Muscle layer of colon (tissue), 2 donors: ENCODE results near the gene CBL.

Source experiments
- H3K27ac ChIP-seq: one replicate; pipeline ENCODE4 v1.7.0; 2013; ENCODE audit warnings: low read depth, mild to moderate bottlenecking, low read length, moderate library complexity
- H3K27me3 ChIP-seq, 2 donors: one replicate each; pipeline ENCODE4 v1.7.0; 2013; ENCODE audit warnings: low read length in 2 of 2, mild to moderate bottlenecking in 2 of 2; ENCODE audit not compliant: insufficient read depth in 2 of 2, control insufficient read depth in 1 of 2
- H3K36me3 ChIP-seq: one replicate; pipeline ENCODE4 v1.7.0; 2013; ENCODE audit warnings: mild to moderate bottlenecking, low read length; ENCODE audit not compliant: insufficient read depth
- H3K4me1 ChIP-seq: one replicate; pipeline ENCODE4 v1.7.0; 2013; ENCODE audit warnings: mild to moderate bottlenecking, low read length; ENCODE audit not compliant: insufficient read depth
- H3K4me3 ChIP-seq, 2 donors: one replicate each; pipeline ENCODE4 v1.7.0; 2013; ENCODE audit warnings: low read length in 2 of 2, low read depth in 1 of 2, mild to moderate bottlenecking in 1 of 2, moderate library complexity in 1 of 2
- H3K9ac ChIP-seq: one replicate; pipeline ENCODE4 v1.7.0; 2013; ENCODE audit warnings: low read length
- H3K9me3 ChIP-seq: one replicate; pipeline ENCODE4 v1.7.0; 2013; ENCODE audit warnings: mild to moderate bottlenecking, low read length
- donor health status: abdominal sarcoma.
- donor health status: Adenocarcinoma of cecum.

The CBL gene

GRCh38 chr11:119322921-119323531 is 116.9 kb downstream of the CBL start:
- Histone ChIP-seq H3K27ac (peak overlapping the region; percentile 63), H3K36me3 (no peaks in the 10 kb centered on the region)

GRCh38 chr11:119323532-119324033 is 117.4 kb downstream of the CBL start:
- peak overlapping the region; percentile 63 for H3K27ac ChIP-seq
- no peak overlapping the region for H3K4me3 ChIP-seq
- no peak overlapping the region for H3K9ac ChIP-seq
- no peaks in the 10 kb centered on the region for H3K9me3 ChIP-seq
- H3K4me1 ChIP-seq: peaks cover 36% of the 10 kb centered on the region
- H3K36me3 ChIP-seq: no peaks in the 10 kb centered on the region
- H3K27me3 ChIP-seq: no peaks in the 10 kb centered on the region

More at GRCh38 chr11:119322921-119323531, 116.9 kb downstream of the CBL start:
- H3K27me3 ChIP-seq: no peaks in the 10 kb centered on the region
- peaks cover 41% of the 10 kb centered on the region for H3K4me1 ChIP-seq
- no peak overlapping the region for H3K9ac ChIP-seq
- H3K9me3 ChIP-seq: no peaks in the 10 kb centered on the region
- H3K4me3 ChIP-seq: no peak overlapping the region

- Histone ChIP-seq H3K9ac (no peak overlapping the region), H3K27ac (peak overlapping the region; percentile 63), H3K9me3 (no peaks in the 10 kb centered on the region), H3K36me3 (no peaks in the 10 kb centered on the region), H3K4me1 (peaks cover 30% of the 10 kb centered on the region), H3K27me3 (no peaks in the 10 kb centered on the region), H3K4me3 (no peak overlapping the region)
Observed at GRCh38 chr11:119324189-119324588, 118.0 kb downstream of the CBL start.

GRCh38 chr11:119329320-119329719 is 123.2 kb downstream of the CBL start:
- H3K9ac ChIP-seq: no peak overlapping the region
- H3K36me3 ChIP-seq: no peaks in the 10 kb centered on the region
- no peak overlapping the region for H3K4me3 ChIP-seq
- H3K4me1 ChIP-seq: no peaks in the 10 kb centered on the region
- H3K9me3 ChIP-seq: no peaks in the 10 kb centered on the region
- no peaks in the 10 kb centered on the region for H3K27me3 ChIP-seq
- no peak overlapping the region for H3K27ac ChIP-seq

GRCh38 chr11:119330237-119330636 is 124.1 kb downstream of the CBL start:
- Histone ChIP-seq H3K9me3 (no peaks in the 10 kb centered on the region), H3K27me3 (no peaks in the 10 kb centered on the region), H3K9ac (no peak overlapping the region), H3K27ac (no peak overlapping the region), H3K4me3 (no peak overlapping the region), H3K36me3 (no peaks in the 10 kb centered on the region), H3K4me1 (peaks cover 6% of the 10 kb centered on the region)

GRCh38 chr11:119332111-119332765 is 126.1 kb downstream of the CBL start:
- Histone ChIP-seq H3K4me1 (peaks cover 12% of the 10 kb centered on the region), H3K36me3 (peaks cover 8% of the 10 kb centered on the region), H3K9me3 (no peaks in the 10 kb centered on the region)

GRCh38 chr11:119334174-119334930 is 128.2 kb downstream of the CBL start, which contains the start of gene RNF26:
Gene RNF26 (plus strand): TSS chr11:119334527. CDS start chr11:119335123, 596 bp downstream.
- H3K36me3 ChIP-seq: peaks cover 8% of the 10 kb centered on the region
- peak within 1 kb of the TSS; percentile 71 for H3K9ac ChIP-seq
- H3K4me3 ChIP-seq: peak within 1 kb of the TSS; percentile 53 to 86
- H3K9me3 ChIP-seq: no peaks in the 10 kb centered on the region
- H3K27me3 ChIP-seq: peaks cover 0 to under 1% of the 10 kb centered on the region in 2 donors
- H3K27ac ChIP-seq: peak within 1 kb of the TSS; percentile 62
- H3K4me1 ChIP-seq: peaks cover 33% of the 10 kb centered on the region

More at GRCh38 chr11:119332111-119332765, 126.1 kb downstream of the CBL start:
- no peak overlapping the region for H3K9ac ChIP-seq
- no peak overlapping the region for H3K27ac ChIP-seq
- H3K4me3 ChIP-seq: no peak overlapping the region
- no peaks in the 10 kb centered on the region for H3K27me3 ChIP-seq

- peaks cover 0 to 5% of the 10 kb centered on the region in 2 donors for H3K27me3 ChIP-seq
- peaks cover 34% of the 10 kb centered on the region for H3K4me1 ChIP-seq
- peak overlapping the region; percentile 62 for H3K27ac ChIP-seq
- H3K9me3 ChIP-seq: no peaks in the 10 kb centered on the region
- H3K4me3 ChIP-seq: peak overlapping the region; percentile 30 to 86
- peak overlapping the region; percentile 71 for H3K9ac ChIP-seq
- H3K36me3 ChIP-seq: peaks cover 8% of the 10 kb centered on the region
Observed at GRCh38 chr11:119335091-119335654, 129.0 kb downstream of the CBL start.

- peaks cover 0 to 5% of the 10 kb centered on the region in 2 donors for H3K27me3 ChIP-seq
- peaks cover 37% of the 10 kb centered on the region for H3K4me1 ChIP-seq
- no peak overlapping the region for H3K27ac ChIP-seq
- H3K9me3 ChIP-seq: no peaks in the 10 kb centered on the region
- no peak overlapping the region for H3K9ac ChIP-seq
- H3K4me3 ChIP-seq: no peak overlapping the region
- peaks cover 8% of the 10 kb centered on the region for H3K36me3 ChIP-seq
Observed at GRCh38 chr11:119335655-119336543, 129.8 kb downstream of the CBL start.

- Histone ChIP-seq H3K4me1 (peaks cover 41% of the 10 kb centered on the region), H3K27me3 (peaks cover 0 to 11% of the 10 kb centered on the region in 2 donors), H3K9ac (no peak overlapping the region), H3K27ac (no peak overlapping the region), H3K9me3 (no peaks in the 10 kb centered on the region), H3K4me3 (no peak overlapping the region), H3K36me3 (peaks cover 8% of the 10 kb centered on the region)
Observed at GRCh38 chr11:119336744-119337469, 130.8 kb downstream of the CBL start.
